Measurements from ENCODE around the gene TRIM65. TPM values are rescaled to one million over a fixed set of nuclear protein-coding genes. Genes with fewer than 3 reads are reported as not detected.

Gene TRIM65
- total RNA-seq, 1 donor from 2014 or later: 21.1 TPM

- FAIRE-seq: no peak
- DNase-seq (ENCODE audit: low read depth): no peak
- no peaks in the 10 kb centered on the region for H3K27me3 ChIP-seq (ENCODE audit: control insufficient read depth, insufficient read depth, low read length)
- H3K4me3 ChIP-seq (ENCODE audit: low read depth, low read length): no peak overlapping the region
- peaks cover 33% of the 10 kb centered on the region for H3K36me3 ChIP-seq (ENCODE audit: control insufficient read depth, insufficient read depth, low read length)
- TF ChIP-seq CTCF (IDR thresholded peaks at IDR 0.05; ENCODE audit: insufficient read depth, low read length, severe bottlenecking): no peak
Measured at GRCh38 chr17:75850928-75851692, 45.6 kb downstream of the TRIM65 start.

GRCh38 chr17:75849724-75850123, 47.0 kb downstream of the TRIM65 start:
- DNase-seq (ENCODE audit: low read depth): no peak
- no peak for FAIRE-seq
- peaks cover 34% of the 10 kb centered on the region for H3K36me3 ChIP-seq (ENCODE audit: control insufficient read depth, insufficient read depth, low read length)
- H3K27me3 ChIP-seq (ENCODE audit: control insufficient read depth, insufficient read depth, low read length): no peaks in the 10 kb centered on the region
- no peak overlapping the region for H3K4me3 ChIP-seq (ENCODE audit: low read depth, low read length)
- TF ChIP-seq CTCF (IDR thresholded peaks at IDR 0.05; ENCODE audit: insufficient read depth, low read length, severe bottlenecking): no peak

GRCh38 chr17:75849279-75849646, 47.5 kb downstream of the TRIM65 start:
- no peak for TF ChIP-seq CTCF (IDR thresholded peaks at IDR 0.05; ENCODE audit: insufficient read depth, low read length, severe bottlenecking)
- Histone ChIP-seq H3K36me3 (ENCODE audit: control insufficient read depth, insufficient read depth, low read length) (peaks cover 34% of the 10 kb centered on the region), H3K4me3 (ENCODE audit: low read depth, low read length) (no peak overlapping the region), H3K27me3 (ENCODE audit: control insufficient read depth, insufficient read depth, low read length) (no peaks in the 10 kb centered on the region)
- no peak for FAIRE-seq
- no peak for DNase-seq (ENCODE audit: low read depth)

- Histone ChIP-seq H3K27me3 (ENCODE audit: control insufficient read depth, insufficient read depth, low read length) (no peaks in the 10 kb centered on the region), H3K4me3 (ENCODE audit: low read depth, low read length) (no peak overlapping the region), H3K36me3 (ENCODE audit: control insufficient read depth, insufficient read depth, low read length) (peaks cover 34% of the 10 kb centered on the region)
- DNase-seq (ENCODE audit: low read depth): peak; percentile 58
- FAIRE-seq: peak; percentile 43
- peak; percentile 82 for TF ChIP-seq CTCF (IDR thresholded peaks at IDR 0.05; ENCODE audit: insufficient read depth, low read length, severe bottlenecking)
Measured at GRCh38 chr17:75848523-75849278, 48.0 kb downstream of the TRIM65 start.

GRCh38 chr17:75847614-75848522, 48.9 kb downstream of the TRIM65 start:
- Histone ChIP-seq H3K27me3 (ENCODE audit: control insufficient read depth, insufficient read depth, low read length) (no peaks in the 10 kb centered on the region), H3K4me3 (ENCODE audit: low read depth, low read length) (no peak overlapping the region), H3K36me3 (ENCODE audit: control insufficient read depth, insufficient read depth, low read length) (peaks cover 34% of the 10 kb centered on the region)
- FAIRE-seq: no peak
- no peak for DNase-seq (ENCODE audit: low read depth)
- no peak for TF ChIP-seq CTCF (IDR thresholded peaks at IDR 0.05; ENCODE audit: insufficient read depth, low read length, severe bottlenecking)
